Fibroblast of pulmonary artery (primary cell): Measurements from ENCODE around the gene FLNA.

Experiments
- DNase-seq: peaks from one replicate; pipeline ENCODE4 v3.0.0-alpha.2; 2010; ENCODE audit warnings: low read depth
- H3K4me3 ChIP-seq: replicated peaks from 2 replicates; pipeline ENCODE4 v1.5.1; 2011; ENCODE audit warnings: low read depth, mild to moderate bottlenecking, control low read depth, low read length, moderate library complexity
- TF ChIP-seq, protein P1 (sequence below): IDR thresholded peaks from 2 replicates; pipeline ENCODE4 v1.5.1; 2011; ENCODE audit warnings: mild to moderate bottlenecking, control low read depth, low read length, inconsistent platforms; ENCODE audit errors: missing control alignments

FLNA gene

DNA sequence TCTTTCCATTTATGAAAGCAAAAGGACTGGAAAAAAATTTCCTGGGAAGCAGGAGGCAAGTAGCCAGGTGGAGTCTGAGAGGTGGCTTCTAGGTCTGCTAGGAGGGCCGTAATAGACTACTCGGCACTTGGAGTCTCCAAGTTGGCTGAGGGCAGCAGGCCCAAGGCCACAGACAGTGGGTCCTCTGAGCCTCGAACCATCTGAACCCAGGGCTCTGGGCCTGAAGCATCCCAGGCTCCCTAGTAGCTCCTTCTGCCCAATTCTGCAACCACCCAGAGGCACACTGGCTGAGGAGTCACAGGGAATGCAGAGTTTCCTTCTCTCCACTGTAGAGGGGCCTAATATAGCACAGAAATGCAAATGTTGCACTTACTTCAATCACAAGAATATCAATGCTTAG lies 59.0 kb downstream of the FLNA start:
- no peak for DNase-seq
- TF ChIP-seq, protein P1, sequence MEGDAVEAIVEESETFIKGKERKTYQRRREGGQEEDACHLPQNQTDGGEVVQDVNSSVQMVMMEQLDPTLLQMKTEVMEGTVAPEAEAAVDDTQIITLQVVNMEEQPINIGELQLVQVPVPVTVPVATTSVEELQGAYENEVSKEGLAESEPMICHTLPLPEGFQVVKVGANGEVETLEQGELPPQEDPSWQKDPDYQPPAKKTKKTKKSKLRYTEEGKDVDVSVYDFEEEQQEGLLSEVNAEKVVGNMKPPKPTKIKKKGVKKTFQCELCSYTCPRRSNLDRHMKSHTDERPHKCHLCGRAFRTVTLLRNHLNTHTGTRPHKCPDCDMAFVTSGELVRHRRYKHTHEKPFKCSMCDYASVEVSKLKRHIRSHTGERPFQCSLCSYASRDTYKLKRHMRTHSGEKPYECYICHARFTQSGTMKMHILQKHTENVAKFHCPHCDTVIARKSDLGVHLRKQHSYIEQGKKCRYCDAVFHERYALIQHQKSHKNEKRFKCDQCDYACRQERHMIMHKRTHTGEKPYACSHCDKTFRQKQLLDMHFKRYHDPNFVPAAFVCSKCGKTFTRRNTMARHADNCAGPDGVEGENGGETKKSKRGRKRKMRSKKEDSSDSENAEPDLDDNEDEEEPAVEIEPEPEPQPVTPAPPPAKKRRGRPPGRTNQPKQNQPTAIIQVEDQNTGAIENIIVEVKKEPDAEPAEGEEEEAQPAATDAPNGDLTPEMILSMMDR: no peak
- H3K4me3 ChIP-seq: no peak overlapping the region

- TF ChIP-seq, protein P1: no peak
- no peak for DNase-seq
These were observed 61.3 kb downstream of the FLNA start for GRCh38 chrX:154313147-154313546.

GRCh38 chrX:154312116-154312515 lies 62.3 kb downstream of the FLNA start:
- no peak for DNase-seq
- H3K4me3 ChIP-seq: no peak overlapping the region
- TF ChIP-seq, protein P1: no peak

More at GRCh38 chrX:154313147-154313546, 61.3 kb downstream of the FLNA start:
- H3K4me3 ChIP-seq: no peak overlapping the region

DNA sequence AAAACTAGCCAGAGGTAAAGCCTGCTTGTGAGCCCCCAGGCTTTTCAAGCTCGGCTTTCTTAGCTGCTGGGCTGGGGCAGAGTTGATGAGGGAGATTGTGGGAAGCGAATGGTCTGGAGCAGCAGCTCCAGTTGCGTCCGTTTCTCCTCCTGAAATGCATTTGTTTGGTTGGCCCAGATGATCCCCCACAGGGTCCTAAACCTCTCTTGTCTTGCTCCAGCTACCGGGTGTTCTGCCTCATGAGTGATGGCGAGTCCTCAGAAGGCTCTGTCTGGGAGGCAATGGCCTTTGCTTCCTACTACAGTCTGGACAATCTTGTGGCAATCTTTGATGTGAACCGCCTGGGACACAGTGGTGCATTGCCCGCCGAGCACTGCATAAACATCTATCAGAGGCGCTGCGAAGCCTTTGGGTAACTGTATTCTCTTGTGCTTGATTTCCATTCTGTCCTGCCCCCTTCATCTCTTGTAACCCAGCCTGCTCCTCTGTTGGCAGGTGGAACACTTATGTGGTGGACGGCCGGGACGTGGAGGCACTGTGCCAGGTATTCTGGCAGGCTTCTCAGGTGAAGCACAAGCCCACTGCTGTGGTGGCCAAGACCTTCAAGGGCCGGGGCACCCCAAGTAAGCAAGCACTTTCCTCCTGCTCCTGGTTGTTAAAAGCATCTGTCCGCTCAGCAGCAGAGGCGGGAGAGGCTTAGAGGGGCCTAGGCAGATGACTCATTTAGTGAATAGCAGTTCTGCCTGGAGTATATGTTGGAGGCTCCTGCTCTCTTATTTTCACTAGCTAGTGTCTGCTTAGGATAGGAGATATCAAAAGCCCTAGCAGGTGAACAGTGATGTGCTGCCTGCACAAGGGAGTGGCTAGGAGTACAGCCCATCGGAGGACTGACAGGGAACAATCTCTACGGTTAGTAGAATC lies 63.6 kb downstream of the FLNA start:
- DNase-seq: no peak
- TF ChIP-seq, protein P1: no peak
- no peak overlapping the region for H3K4me3 ChIP-seq

DNA sequence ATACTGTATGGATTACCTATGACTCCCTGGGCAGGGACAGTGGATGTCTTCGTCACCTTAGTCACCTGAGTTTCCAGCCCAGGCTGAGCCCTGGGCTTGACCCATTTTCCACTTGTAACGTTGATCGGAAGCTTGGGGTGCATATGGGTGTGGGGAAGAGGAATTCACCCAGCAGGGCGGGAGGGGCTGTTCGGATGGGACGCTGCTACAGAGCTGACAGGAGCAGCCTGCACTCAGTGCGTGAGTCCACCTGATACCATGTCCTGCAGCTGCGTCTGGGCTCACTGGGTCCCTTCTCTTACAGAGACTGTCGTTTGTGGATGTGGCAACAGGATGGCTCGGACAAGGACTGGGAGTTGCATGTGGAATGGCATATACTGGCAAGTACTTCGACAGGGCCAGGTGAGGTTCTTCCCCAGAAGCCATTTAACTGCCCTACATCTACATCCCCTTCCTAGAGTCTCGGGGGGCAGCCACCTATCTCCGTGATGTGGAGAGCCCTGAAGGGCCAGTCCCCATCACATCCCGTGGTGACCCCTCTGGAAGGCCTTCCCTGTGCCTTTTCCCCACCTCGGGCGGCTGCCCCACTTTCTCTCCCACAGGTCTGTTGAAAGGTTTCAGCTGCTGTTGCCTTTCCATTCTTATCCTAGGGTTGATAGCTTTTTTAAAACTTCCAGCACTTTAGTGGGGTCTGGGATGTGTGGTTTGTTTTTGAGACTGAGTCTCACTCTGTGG lies 65.2 kb downstream of the FLNA start:
- TF ChIP-seq, protein P1: no peak
- no peak for DNase-seq
- H3K4me3 ChIP-seq: no peak overlapping the region

- peak; percentile 55 for DNase-seq
- TF ChIP-seq, protein P1: peak; percentile 64
- no peak overlapping the region for H3K4me3 ChIP-seq
These were observed 66.1 kb downstream of the FLNA start for GRCh38 chrX:154308108-154308946.
